BLaER1 treated with 17β-estradiol and CSF1 and Interleukin-3, amounts not matched to agents 10 nM and 100 nM (cell line): ENCODE data around the gene CCL18.
A peak's percentile ranks its signal among the peaks of the same experiment; 100 is the strongest.
"Not testable (repeated sequence)": the region's sequence is repeated elsewhere in the genome, so short reads cannot be mapped to it uniquely, and the experiment has no call there.

ENCODE experiments used
- H3K27ac ChIP-seq, 11 experiments: shearing (Covaris generic); formaldehyde crosslinking; 2 replicates each; pipeline ENCODE4 v1.8.1; 2022
- H3K27me3 ChIP-seq, 11 experiments: shearing (Covaris generic); formaldehyde crosslinking; 2 replicates each; pipeline ENCODE4 v1.8.1; 2022
- H3K36me3 ChIP-seq, 11 experiments: shearing (Covaris generic); formaldehyde crosslinking; 2 replicates each; pipeline ENCODE4 v1.8.1; 2022
- H3K4me1 ChIP-seq, 10 experiments: shearing (Covaris generic); formaldehyde crosslinking; 2 replicates each; pipeline ENCODE4 v1.8.1; 2022
- H3K4me2 ChIP-seq, 11 experiments: shearing (Covaris generic); formaldehyde crosslinking; 2 replicates each; pipeline ENCODE4 v1.8.1; 2022
- H3K4me3 ChIP-seq, 10 experiments: shearing (Covaris generic); formaldehyde crosslinking; 2 replicates each; pipeline ENCODE4 v1.8.1; 2022
- H3K9ac ChIP-seq, 11 experiments: shearing (Covaris generic); formaldehyde crosslinking; 2 replicates each; pipeline ENCODE4 v1.8.1; 2022
- H3K9me3 ChIP-seq, 11 experiments: shearing (Covaris generic); formaldehyde crosslinking; replicated peaks in 1 of 11; 2 replicates each; pipeline ENCODE4 v1.8.1; 2022
- H4K20me1 ChIP-seq, 11 experiments: shearing (Covaris generic); formaldehyde crosslinking; 2 replicates each; pipeline ENCODE4 v1.8.1; 2022
- Cebpa-rat ChIP-seq, 11 experiments: shearing (Covaris generic); IDR thresholded peaks; 2 replicates each; pipeline ENCODE4 v1.8.1; 2022

The CCL18 gene

DNA sequence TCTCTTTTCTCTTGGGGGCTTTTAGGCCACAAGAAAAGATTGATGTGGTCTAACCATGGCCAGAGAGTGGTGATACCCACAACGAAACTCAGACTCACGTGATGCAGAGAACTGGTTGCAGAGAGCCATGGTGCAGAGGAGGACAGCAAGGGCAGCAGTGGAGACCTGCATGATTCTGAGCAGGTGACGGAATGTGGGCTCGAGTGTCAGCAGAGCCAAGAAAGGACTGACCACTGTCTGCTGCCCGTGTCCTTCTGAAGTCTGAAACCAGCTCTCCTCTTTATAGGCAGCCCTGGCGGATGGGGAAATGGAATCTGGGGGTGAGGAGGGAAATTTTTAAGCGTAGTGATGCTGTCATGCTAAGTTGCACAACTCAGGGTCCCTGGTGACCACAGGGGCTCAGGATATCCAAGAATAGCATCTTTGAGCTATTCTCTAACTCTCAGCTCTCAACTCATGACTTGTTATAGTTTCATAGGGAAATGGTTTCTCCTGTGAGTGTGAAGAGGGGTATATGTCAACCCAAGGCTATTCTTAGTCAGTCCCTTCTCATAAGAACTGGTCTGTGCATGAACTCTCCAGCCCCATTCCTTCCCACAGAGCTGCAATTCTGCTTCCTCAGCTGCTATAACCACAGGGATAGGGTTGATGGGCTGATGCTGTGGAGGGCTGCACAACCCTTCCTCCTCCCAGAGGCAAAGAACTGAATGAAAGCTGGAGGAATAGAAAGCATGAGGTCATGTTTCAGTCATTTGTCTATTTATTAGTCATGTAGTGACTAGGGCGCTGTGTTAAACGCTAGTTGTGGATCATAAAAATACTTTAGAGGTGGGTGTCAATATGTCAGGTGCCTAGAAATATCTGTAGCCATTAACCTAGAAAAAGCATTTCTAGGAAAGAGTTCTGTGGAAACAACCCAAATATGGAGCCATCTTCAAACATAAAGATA is 26.1 kb downstream of the CCL18 start, which contains the start of gene CCL3:
CCL3 (minus strand) TSS at position 256 of the 949 bp plus-strand sequence; CDS start at position 171, 85 bp downstream.
- H3K4me2 ChIP-seq: peak within 1 kb of the TSS; percentile 85 to 99 (median 88)
- peak within 1 kb of the TSS; percentile 48 to 71 (median 62) for H3K4me3 ChIP-seq
- H3K27me3 ChIP-seq: no peaks in the 10 kb centered on the region
- TF ChIP-seq Cebpa-rat (IDR thresholded peaks at IDR 0.05): peak; percentile 98 to 99 (median 99)
- H3K4me1 ChIP-seq: peaks cover 69 to 90% (median 79%) of the 10 kb centered on the region in 10 experiments
- H3K9ac ChIP-seq: peak within 1 kb of the TSS; percentile 81 to 98 (median 84)
- H3K9me3 ChIP-seq: no peaks in the 10 kb centered on the region
- H3K27ac ChIP-seq: peak within 1 kb of the TSS; percentile 89 to 99 (median 94)
- no peaks in the 10 kb centered on the region for H4K20me1 ChIP-seq
- peaks cover 0 to 9% (median 0%) of the 10 kb centered on the region in 11 experiments; a peak in 6 of 22 replicates for H3K36me3 ChIP-seq

DNA sequence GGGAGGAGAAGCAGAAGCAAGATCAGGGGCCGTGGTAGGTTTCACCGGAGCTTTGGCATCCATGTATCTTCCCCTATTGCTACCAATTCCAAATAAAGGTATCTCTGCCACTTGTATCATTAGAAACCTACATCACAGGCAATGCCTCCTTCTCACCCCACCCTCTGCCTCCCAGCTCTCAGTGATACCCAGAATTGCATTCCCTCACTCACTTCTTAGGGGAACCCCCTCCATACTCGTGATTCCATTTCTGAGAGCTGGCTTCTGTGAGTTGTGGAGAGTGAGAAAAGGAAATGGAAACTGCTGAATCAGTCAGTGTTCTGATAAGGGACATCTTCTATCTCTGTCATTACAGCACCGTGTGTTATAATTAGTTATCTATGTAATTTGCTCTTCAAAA is 28.2 kb downstream of the CCL18 start:
- Histone ChIP-seq H3K9ac (peak overlapping the region in 9 of 11 experiments; percentile 34 to 83 (median 49); a peak in 12 of 22 replicates), H3K36me3 (peaks cover 0 to 9% (median 0%) of the 10 kb centered on the region in 11 experiments; a peak in 6 of 22 replicates), H3K27ac (peak overlapping the region; percentile 72 to 99 (median 93); a peak in 21 of 22 replicates), H3K4me2 (peak overlapping the region; percentile 82 to 99 (median 88)), H3K27me3 (no peaks in the 10 kb centered on the region), H4K20me1 (no peaks in the 10 kb centered on the region), H3K4me3 (no peak overlapping the region), H3K4me1 (peaks cover 61 to 80% (median 71%) of the 10 kb centered on the region in 10 experiments), H3K9me3 (no peaks in the 10 kb centered on the region)
- TF ChIP-seq Cebpa-rat (IDR thresholded peaks at IDR 0.05): no peak

DNA sequence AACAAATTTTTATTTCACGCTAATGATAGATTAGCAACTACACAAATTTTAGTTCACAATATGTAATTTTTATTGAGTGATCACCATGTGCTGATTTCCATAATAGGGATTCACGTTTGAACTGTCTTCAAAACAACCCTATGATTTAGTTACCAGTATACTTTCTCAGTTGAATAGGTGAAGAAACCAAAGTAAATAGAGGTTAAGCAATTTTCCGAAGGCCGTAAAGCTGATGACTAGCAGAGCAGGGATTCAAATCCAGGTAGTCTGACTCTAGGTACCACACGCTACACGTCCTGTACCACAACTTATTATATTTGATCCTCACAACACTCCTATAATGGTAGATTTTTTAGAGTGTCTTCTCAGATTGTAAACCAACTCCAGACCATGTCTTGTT is 28.6 kb downstream of the CCL18 start:
- H3K4me3 ChIP-seq, H4K20me1 ChIP-seq, H3K36me3 ChIP-seq, H3K27me3 ChIP-seq, H3K9me3 ChIP-seq: not testable (repeated sequence)
- Histone ChIP-seq H3K27ac (peak overlapping the region; percentile 72 to 99 (median 93); a peak in 19 of 22 replicates), H3K4me1 (peaks cover 59 to 78% (median 70%) of the 10 kb centered on the region in 10 experiments), H3K9ac (peak overlapping the region in 3 of 11 experiments; percentile 18 to 35 (median 19); a peak in 1 of 22 replicates), H3K4me2 (peak overlapping the region; percentile 64 to 99 (median 88); a peak in 19 of 22 replicates)

DNA sequence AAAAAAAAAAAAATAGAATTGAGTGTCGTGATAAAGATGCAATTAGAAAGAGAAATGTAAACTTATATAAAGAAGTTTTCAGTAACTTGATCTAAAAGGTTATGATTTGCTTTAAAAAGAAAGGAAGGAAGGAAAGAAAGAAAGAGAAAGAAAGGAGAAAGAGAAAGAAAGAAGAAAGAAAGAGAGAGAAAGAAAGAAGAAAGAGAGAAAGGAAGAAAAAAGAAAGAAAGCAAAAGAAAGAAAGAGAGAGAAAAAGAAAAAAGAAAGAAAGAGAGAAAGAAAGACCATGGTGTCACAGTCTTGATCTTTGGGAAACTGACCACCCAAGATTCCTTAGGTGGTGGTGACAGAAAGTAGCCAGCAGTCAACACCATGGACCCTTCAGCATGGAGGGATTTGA is 30.2 kb downstream of the CCL18 start:
- H3K4me1 ChIP-seq: peaks cover 48 to 76% (median 60%) of the 10 kb centered on the region in 10 experiments
- no peak overlapping the region for H3K4me3 ChIP-seq
- no peaks in the 10 kb centered on the region for H3K27me3 ChIP-seq
- no peak for TF ChIP-seq Cebpa-rat (IDR thresholded peaks at IDR 0.05)
- H3K4me2 ChIP-seq: peak overlapping the region; percentile 14 to 91 (median 48); a peak in 16 of 22 replicates
- no peaks in the 10 kb centered on the region for H3K36me3 ChIP-seq
- no peaks in the 10 kb centered on the region for H3K9me3 ChIP-seq
- H3K9ac ChIP-seq: no peak overlapping the region
- no peaks in the 10 kb centered on the region for H4K20me1 ChIP-seq
- peak overlapping the region in 4 of 11 experiments; percentile 2 to 49 (median 25); a peak in 5 of 22 replicates for H3K27ac ChIP-seq

DNA sequence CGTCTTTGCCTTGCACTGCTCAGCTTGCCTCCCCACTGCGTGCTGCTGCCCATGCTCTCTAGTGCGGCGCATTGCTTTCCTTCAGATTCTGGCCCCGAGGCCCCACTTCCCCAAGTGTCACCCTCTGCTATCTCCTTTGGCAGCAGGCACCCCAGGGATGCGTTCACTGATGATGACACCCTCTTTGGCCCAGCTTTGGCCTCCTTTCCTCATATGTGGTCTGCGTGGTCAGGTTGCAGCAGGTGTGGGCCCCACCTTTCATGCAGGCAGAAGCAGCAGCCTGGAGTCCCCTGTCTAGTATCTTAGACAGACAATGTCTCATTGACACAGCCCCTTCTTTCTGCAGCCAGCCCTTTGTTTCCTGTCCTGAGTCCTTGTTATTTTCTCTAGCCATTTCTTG is 30.7 kb downstream of the CCL18 start:
- Histone ChIP-seq H3K4me2 (peak overlapping the region; percentile 14 to 55 (median 44); a peak in 18 of 22 replicates), H3K36me3 (no peaks in the 10 kb centered on the region), H3K27me3 (no peaks in the 10 kb centered on the region), H3K9me3 (no peaks in the 10 kb centered on the region), H4K20me1 (no peaks in the 10 kb centered on the region), H3K9ac (no peak overlapping the region; a peak in 1 of 22 replicates), H3K4me3 (no peak overlapping the region), H3K4me1 (peaks cover 48 to 81% (median 60%) of the 10 kb centered on the region in 10 experiments), H3K27ac (peak overlapping the region in 4 of 11 experiments; percentile 2 to 49 (median 25); a peak in 5 of 22 replicates)
- TF ChIP-seq Cebpa-rat (IDR thresholded peaks at IDR 0.05): no peak

DNA sequence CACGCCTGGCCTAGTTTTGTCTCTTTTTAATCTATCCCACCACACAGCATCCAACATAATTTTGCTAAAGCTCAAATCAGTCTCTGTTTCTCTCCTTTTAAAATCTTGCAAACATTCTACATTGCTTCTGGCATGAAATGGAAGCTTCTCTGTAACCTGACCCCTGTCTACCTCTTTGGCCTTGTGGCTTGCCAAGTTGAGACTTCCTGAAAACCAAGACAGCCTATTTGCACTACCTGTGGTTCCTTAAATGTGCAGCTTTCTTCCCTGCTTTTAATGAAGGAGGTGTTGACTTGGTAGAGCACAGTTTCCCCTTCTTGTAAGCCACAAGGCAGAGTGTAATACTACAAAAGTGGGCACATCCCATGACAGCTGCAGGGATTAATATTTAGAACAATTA is 31.9 kb downstream of the CCL18 start:
- peak overlapping the region in 1 of 11 experiments; percentile 26; a peak in 2 of 22 replicates for H3K27ac ChIP-seq
- TF ChIP-seq Cebpa-rat (IDR thresholded peaks at IDR 0.05): no peak
- no peaks in the 10 kb centered on the region for H3K9me3 ChIP-seq
- H3K4me3 ChIP-seq: no peak overlapping the region
- peaks cover 51 to 84% (median 61%) of the 10 kb centered on the region in 10 experiments for H3K4me1 ChIP-seq
- H3K36me3 ChIP-seq: no peaks in the 10 kb centered on the region
- H3K4me2 ChIP-seq: peak overlapping the region in 9 of 11 experiments; percentile 14 to 47 (median 27); a peak in 12 of 22 replicates
- no peak overlapping the region for H3K9ac ChIP-seq
- no peaks in the 10 kb centered on the region for H3K27me3 ChIP-seq
- no peaks in the 10 kb centered on the region for H4K20me1 ChIP-seq

DNA sequence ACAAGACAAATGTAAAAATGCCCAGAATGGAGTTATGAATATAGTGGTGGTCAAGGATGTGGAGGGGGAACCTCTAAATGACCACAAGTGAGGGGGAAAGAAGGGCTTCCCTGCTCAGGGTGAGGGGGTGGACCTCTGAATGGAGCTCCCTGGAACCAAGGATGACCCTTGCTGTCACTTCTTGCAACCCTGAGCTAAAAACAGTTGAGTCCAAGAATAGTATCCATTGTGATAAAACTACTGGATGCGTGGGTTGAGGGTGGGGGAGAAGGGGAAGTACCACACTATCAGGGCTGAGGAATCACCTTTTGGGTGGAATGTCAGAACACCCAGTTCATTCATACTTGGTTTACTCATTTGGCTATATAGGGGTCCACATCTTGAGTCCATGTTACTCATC is 34.9 kb downstream of the CCL18 start:
- H3K36me3 ChIP-seq, H3K27me3 ChIP-seq, H3K9me3 ChIP-seq, H4K20me1 ChIP-seq, H3K9ac ChIP-seq, H3K27ac ChIP-seq, H3K4me3 ChIP-seq: not testable (repeated sequence)
- H3K4me2 ChIP-seq: peak overlapping the region; percentile 17 to 66 (median 53); a peak in 18 of 22 replicates
- peaks cover 49 to 70% (median 57%) of the 10 kb centered on the region in 10 experiments for H3K4me1 ChIP-seq

DNA sequence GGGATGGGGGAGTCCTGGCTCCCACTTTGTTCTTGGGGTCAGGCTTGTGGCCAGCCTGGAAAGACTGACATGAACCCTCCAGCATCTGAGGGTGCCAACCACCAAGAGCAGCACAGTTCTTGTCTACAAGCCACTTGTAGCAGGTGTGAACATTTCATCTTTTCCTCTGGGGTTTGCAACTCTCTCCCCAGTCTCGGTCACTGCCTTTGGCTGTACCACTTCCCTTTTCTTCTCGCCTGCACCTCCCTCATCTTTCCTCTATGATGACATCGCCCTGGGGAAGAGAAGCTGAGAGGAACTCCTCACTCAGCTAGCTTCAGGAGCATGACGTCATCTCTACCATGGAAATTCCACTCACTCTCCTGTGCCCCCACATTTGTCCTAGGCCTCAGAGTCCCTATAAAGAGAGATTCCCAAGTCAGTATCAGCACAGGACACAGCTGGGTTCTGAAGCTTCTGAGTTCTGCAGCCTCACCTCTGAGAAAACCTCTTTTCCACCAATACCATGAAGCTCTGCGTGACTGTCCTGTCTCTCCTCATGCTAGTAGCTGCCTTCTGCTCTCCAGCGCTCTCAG is 39.4 kb downstream of the CCL18 start, which contains the start of gene CCL4:
CCL4 (plus strand) TSS at position 427 of the 575 bp plus-strand sequence; CDS start at position 506, 79 bp downstream.
- Histone ChIP-seq H3K4me3 (peak within 1 kb of the TSS in 9 of 10 experiments; percentile 23 to 59 (median 41); a peak in 15 of 20 replicates), H3K4me2 (peak within 1 kb of the TSS; percentile 77 to 95 (median 85)), H3K27ac (peak within 1 kb of the TSS; percentile 71 to 88 (median 74)), H3K4me1 (peaks cover 46 to 86% (median 74%) of the 10 kb centered on the region in 10 experiments), H3K9ac (peak within 1 kb of the TSS; percentile 43 to 81 (median 72); a peak in 21 of 22 replicates)
- not testable (repeated sequence) for H3K27me3 ChIP-seq, H3K36me3 ChIP-seq, H4K20me1 ChIP-seq, H3K9me3 ChIP-seq
- peak in 10 of 11 experiments; percentile 9 to 87 (median 57); a peak in 11 of 22 replicates for TF ChIP-seq Cebpa-rat (IDR thresholded peaks at IDR 0.05)

DNA sequence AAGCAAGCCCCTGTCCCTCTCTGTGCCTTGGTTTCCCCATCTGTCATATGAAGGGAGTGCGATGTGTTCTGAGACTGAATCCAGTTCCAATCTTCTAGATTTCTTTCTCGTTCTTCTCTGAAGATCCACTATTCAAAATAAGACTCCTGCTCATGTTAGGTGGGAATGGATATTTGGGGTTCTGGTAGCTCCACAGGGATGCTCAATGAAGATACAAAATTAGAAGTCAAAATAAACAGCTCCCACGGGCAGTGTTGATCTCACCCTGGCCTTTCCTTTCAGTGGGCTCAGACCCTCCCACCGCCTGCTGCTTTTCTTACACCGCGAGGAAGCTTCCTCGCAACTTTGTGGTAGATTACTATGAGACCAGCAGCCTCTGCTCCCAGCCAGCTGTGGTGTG is 40.2 kb downstream of the CCL18 start:
- not testable (repeated sequence) for H3K36me3 ChIP-seq, H3K27me3 ChIP-seq, H3K9me3 ChIP-seq, H4K20me1 ChIP-seq
- peak overlapping the region; percentile 77 to 95 (median 85) for H3K4me2 ChIP-seq
- H3K27ac ChIP-seq: peak overlapping the region; percentile 64 to 88 (median 74)
- peak overlapping the region in 9 of 10 experiments; percentile 23 to 59 (median 41); a peak in 14 of 20 replicates for H3K4me3 ChIP-seq
- peak overlapping the region; percentile 43 to 81 (median 72); a peak in 21 of 22 replicates for H3K9ac ChIP-seq
- H3K4me1 ChIP-seq: peaks cover 46 to 85% (median 72%) of the 10 kb centered on the region in 10 experiments
